Progenitor cell of endocrine pancreas (in vitro differentiated cells): ENCODE results near the gene REXO5. TPM values are rescaled to one million over a fixed set of nuclear protein-coding genes. Genes with fewer than 3 reads are reported as not detected.

Experiments
- DNase-seq: peaks from one replicate; pipeline ENCODE4 v3.0.0; 2021; ENCODE audit warnings: low spot score; ENCODE audit not compliant: unreplicated experiment
- H3K27ac Mint-ChIP-seq: 2 replicates; pipeline ENCODE4 v1.8.0; 2021; ENCODE audit warnings: mild to moderate bottlenecking, moderate library complexity, mixed read lengths
- H3K27me3 Mint-ChIP-seq: 2 replicates; pipeline ENCODE4 v1.8.0; 2021; ENCODE audit warnings: mixed read lengths
- H3K36me3 Mint-ChIP-seq: 2 replicates; pipeline ENCODE4 v1.8.0; 2022; ENCODE audit warnings: mixed read lengths; ENCODE audit not compliant: insufficient read depth
- H3K4me1 Mint-ChIP-seq: 2 replicates; pipeline ENCODE4 v1.8.0; 2021; ENCODE audit warnings: low read depth, mixed read lengths
- H3K4me3 Mint-ChIP-seq: 2 replicates; pipeline ENCODE4 v1.8.0; 2021; ENCODE audit warnings: low read depth, mild to moderate bottlenecking, moderate library complexity, mixed read lengths
- H3K9me3 Mint-ChIP-seq: 2 replicates; pipeline ENCODE4 v1.8.0; 2021; ENCODE audit warnings: low read depth, mixed read lengths
- total RNA-seq: library from RNA; stranded (reverse); gene quantifications from 2 replicates; pipeline ENCODE4 v1.2.1, GENCODE V29; 2021
- TF ChIP-seq, protein P1 (sequence below): fragments of 200-600 bp; sonication (generic); IDR thresholded peaks from one replicate; pipeline ENCODE4 v1.5.0; 2021; ENCODE audit warnings: antibody characterized with exemption, mild to moderate bottlenecking; ENCODE audit not compliant: unreplicated experiment

REXO5 gene
- total RNA-seq, 1 donor from 2014 or later, result 8.0 TPM

DNA sequence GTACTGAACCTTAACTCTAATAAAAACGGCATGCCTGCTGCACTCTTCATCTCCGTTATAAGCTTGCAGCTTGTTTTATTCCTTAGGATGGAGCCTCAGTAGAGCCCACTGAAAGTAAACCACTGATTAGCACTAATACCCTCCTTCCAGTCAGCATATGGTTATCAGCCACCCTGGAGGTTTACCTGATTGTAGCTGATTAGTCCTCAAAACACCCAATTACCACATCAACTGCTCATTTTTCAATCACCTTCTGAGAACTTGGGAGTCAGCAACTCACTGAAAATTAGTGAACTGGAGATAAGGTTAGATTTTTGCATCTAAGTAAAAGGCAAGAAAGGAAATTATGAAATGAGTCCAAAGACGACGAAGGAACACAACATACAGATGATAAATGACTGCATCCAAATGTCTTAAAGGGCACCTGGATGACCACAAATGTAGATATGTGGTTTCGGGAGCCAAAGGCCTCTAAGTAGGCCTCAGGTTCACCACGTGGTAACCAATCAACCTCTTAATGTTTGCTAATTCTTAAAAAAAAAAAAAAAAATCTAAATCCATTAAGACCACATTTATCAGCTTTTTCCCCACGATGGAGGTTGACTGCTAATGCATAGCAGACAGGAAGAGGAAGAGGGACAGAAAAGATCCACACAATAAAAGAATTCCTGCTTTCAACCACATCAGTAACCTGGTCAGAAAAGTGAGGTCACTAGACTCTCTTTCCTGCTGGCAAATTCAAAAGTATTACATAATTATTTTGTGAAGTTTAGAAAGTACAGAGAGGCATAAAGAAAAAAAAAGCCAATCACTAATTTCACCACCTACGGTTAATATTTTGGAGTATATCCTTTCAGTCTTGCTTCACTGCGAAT is 65.9 kb downstream of the REXO5 start:
- DNase-seq, result no peak
- peaks cover 3% of the 10 kb centered on the region for H3K9me3 Mint-ChIP-seq
- peaks cover 2% of the 10 kb centered on the region for H3K36me3 Mint-ChIP-seq
- peak overlapping the region; percentile 73 for H3K27ac Mint-ChIP-seq
- TF ChIP-seq, protein P1, sequence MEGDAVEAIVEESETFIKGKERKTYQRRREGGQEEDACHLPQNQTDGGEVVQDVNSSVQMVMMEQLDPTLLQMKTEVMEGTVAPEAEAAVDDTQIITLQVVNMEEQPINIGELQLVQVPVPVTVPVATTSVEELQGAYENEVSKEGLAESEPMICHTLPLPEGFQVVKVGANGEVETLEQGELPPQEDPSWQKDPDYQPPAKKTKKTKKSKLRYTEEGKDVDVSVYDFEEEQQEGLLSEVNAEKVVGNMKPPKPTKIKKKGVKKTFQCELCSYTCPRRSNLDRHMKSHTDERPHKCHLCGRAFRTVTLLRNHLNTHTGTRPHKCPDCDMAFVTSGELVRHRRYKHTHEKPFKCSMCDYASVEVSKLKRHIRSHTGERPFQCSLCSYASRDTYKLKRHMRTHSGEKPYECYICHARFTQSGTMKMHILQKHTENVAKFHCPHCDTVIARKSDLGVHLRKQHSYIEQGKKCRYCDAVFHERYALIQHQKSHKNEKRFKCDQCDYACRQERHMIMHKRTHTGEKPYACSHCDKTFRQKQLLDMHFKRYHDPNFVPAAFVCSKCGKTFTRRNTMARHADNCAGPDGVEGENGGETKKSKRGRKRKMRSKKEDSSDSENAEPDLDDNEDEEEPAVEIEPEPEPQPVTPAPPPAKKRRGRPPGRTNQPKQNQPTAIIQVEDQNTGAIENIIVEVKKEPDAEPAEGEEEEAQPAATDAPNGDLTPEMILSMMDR, result no peak
- no peaks in the 10 kb centered on the region for H3K27me3 Mint-ChIP-seq
- H3K4me1 Mint-ChIP-seq, result peaks cover 31% of the 10 kb centered on the region
- H3K4me3 Mint-ChIP-seq, result no peak overlapping the region

DNA sequence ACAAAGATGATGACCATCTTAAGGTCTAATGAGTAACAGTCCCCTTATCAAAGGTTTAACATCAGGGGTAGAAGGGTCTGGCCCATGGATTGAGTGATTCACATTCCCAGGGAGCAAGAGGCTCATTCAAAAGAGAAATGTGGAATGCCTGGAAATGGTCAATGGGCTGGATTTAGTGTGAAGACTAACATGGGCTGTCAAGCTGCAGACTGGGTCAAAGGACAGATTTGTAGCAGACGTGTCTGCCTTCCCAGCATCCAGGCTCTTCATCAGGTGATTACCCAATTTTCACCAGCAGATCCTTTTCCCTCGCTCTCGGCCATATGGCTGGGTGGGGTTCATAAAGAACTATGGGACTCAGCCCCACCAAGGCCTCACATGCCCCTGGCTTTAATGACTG is 67.0 kb downstream of the REXO5 start:
- peaks cover 33% of the 10 kb centered on the region for H3K4me1 Mint-ChIP-seq

DNA sequence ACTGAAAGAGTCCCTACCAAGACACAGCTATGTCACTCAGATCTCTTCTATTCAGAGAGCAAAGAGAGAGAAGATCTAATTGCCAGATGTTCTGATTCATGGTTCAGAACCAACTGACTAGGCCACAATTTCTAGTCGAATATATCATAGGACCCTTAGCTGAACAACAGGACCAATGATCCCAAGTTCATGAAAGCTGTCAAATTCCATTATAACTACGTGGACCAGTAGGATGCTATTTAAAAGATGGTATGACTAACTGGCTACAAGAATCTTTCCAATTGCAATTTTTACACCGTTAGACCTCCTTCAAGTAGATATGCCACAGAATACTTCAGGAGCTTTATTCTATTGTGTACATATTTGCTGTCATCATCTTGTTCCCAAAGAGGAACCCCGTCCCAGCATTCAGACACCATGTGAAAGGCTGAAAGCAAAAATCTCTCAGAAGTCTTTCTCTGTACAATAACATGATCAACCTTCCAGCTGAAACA is 67.8 kb downstream of the REXO5 start:
- no peak overlapping the region for H3K27ac Mint-ChIP-seq

More for the DNA sequence above, 67.0 kb downstream of the REXO5 start:
- Mint-ChIP-seq H3K27ac (no peak overlapping the region), H3K9me3 (peaks cover 3% of the 10 kb centered on the region), H3K27me3 (no peaks in the 10 kb centered on the region), H3K4me3 (no peak overlapping the region), H3K36me3 (peaks cover 2% of the 10 kb centered on the region)
- TF ChIP-seq, protein P1, result no peak
- no peak for DNase-seq

DNA sequence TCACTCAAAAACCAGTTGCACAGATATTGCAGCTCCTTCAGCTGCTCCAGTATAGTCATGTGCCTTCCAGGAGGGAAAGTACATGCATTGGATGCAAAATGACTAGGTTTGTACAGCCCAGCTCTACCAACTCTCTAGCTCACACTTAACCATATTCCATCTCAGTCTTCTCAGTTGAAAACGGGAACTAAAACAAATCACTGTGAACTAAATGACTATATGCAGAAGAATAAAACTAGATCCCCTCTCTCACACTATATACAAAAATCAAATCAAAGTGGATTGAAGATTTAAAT is 69.0 kb downstream of the REXO5 start:
- peaks cover 48% of the 10 kb centered on the region for H3K4me1 Mint-ChIP-seq
- peaks cover 3% of the 10 kb centered on the region for H3K9me3 Mint-ChIP-seq
- H3K36me3 Mint-ChIP-seq, result peaks cover 2% of the 10 kb centered on the region
- no peaks in the 10 kb centered on the region for H3K27me3 Mint-ChIP-seq
- DNase-seq, result no peak
- TF ChIP-seq, protein P1, result no peak
- peak overlapping the region; percentile 2 for H3K27ac Mint-ChIP-seq
- H3K4me3 Mint-ChIP-seq, result no peak overlapping the region

More for the DNA sequence above, 67.8 kb downstream of the REXO5 start:
- Mint-ChIP-seq H3K4me1 (peaks cover 41% of the 10 kb centered on the region), H3K36me3 (peaks cover 2% of the 10 kb centered on the region), H3K27me3 (no peaks in the 10 kb centered on the region), H3K4me3 (no peak overlapping the region), H3K9me3 (peaks cover 3% of the 10 kb centered on the region)
- no peak for DNase-seq
- TF ChIP-seq, protein P1, result no peak

DNA sequence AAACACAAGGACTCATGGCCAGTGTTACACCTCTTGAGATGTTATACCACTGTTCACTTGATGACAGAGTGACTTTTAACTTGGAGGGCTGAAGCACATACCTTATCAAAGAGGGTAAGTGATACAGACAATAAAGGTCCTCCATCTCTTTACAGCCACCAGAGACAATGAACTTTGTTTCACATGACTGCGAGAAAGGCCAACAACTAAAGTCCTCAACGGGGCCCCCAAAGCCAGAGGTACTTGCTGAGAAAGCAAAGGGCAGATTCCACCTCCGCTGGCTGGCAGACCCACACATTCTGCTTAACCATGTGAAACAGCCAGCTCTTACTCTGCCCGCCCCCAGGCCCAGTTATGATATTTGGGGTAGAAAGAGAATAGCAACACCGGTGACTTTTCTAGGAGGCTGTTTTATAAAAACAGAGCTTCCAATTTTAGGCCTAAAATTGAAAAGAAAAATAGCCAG is 72.4 kb downstream of the REXO5 start:
- peaks cover 2% of the 10 kb centered on the region for H3K36me3 Mint-ChIP-seq
- H3K27me3 Mint-ChIP-seq, result no peaks in the 10 kb centered on the region
- H3K9me3 Mint-ChIP-seq, result peaks cover 3% of the 10 kb centered on the region
- DNase-seq, result no peak
- no peak overlapping the region for H3K4me3 Mint-ChIP-seq
- peaks cover 46% of the 10 kb centered on the region for H3K4me1 Mint-ChIP-seq
- TF ChIP-seq, protein P1, result no peak
- H3K27ac Mint-ChIP-seq, result peak overlapping the region; percentile 56
